ENCODE measurements around the gene PLD3.

PLD3 gene

GRCh38 chr19:40381321-40381720 is 32.8 kb downstream of the PLD3 start:
- DNase-seq, result no peak
- Histone ChIP-seq H3K27me3 (no peaks in the 10 kb centered on the region), H3K9me3 (no peaks in the 10 kb centered on the region), H3K36me3 (peaks cover 11% of the 10 kb centered on the region), H3K4me1 (no peaks in the 10 kb centered on the region), H3K4me3 (ENCODE audit: low read depth, low read length) (no peak overlapping the region)
- TF ChIP-seq, protein P1, sequence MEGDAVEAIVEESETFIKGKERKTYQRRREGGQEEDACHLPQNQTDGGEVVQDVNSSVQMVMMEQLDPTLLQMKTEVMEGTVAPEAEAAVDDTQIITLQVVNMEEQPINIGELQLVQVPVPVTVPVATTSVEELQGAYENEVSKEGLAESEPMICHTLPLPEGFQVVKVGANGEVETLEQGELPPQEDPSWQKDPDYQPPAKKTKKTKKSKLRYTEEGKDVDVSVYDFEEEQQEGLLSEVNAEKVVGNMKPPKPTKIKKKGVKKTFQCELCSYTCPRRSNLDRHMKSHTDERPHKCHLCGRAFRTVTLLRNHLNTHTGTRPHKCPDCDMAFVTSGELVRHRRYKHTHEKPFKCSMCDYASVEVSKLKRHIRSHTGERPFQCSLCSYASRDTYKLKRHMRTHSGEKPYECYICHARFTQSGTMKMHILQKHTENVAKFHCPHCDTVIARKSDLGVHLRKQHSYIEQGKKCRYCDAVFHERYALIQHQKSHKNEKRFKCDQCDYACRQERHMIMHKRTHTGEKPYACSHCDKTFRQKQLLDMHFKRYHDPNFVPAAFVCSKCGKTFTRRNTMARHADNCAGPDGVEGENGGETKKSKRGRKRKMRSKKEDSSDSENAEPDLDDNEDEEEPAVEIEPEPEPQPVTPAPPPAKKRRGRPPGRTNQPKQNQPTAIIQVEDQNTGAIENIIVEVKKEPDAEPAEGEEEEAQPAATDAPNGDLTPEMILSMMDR (IDR thresholded peaks at IDR 0.05; ENCODE audit: low read depth, low read length), result peak; percentile 38

- Histone ChIP-seq H3K4me1 (no peaks in the 10 kb centered on the region), H3K27me3 (no peaks in the 10 kb centered on the region), H3K4me3 (ENCODE audit: low read depth, low read length) (no peak overlapping the region), H3K36me3 (0 out of 2 replicates have a peak, but pooled peaks cover 1% of the 10 kb centered on the region), H3K9me3 (no peaks in the 10 kb centered on the region)
- DNase-seq, result no peak
- TF ChIP-seq, protein P1 (IDR thresholded peaks at IDR 0.05; ENCODE audit: low read depth, low read length), result no peak
These were observed 35.3 kb downstream of the PLD3 start for GRCh38 chr19:40383668-40384248.

GRCh38 chr19:40387155-40387554 is 38.7 kb downstream of the PLD3 start:
- H3K4me1 ChIP-seq, result no peaks in the 10 kb centered on the region
- no peaks in the 10 kb centered on the region for H3K36me3 ChIP-seq
- H3K27me3 ChIP-seq, result no peaks in the 10 kb centered on the region
- no peak for DNase-seq
- H3K9me3 ChIP-seq, result no peaks in the 10 kb centered on the region
- no peak overlapping the region for H3K4me3 ChIP-seq (ENCODE audit: low read depth, low read length)
- TF ChIP-seq, protein P1 (IDR thresholded peaks at IDR 0.05; ENCODE audit: low read depth, low read length), result no peak

GRCh38 chr19:40388481-40388880 is 40.0 kb downstream of the PLD3 start:
- H3K9me3 ChIP-seq, result no peaks in the 10 kb centered on the region
- no peaks in the 10 kb centered on the region for H3K36me3 ChIP-seq
- no peak overlapping the region for H3K4me3 ChIP-seq (ENCODE audit: low read depth, low read length)
- H3K4me1 ChIP-seq, result no peaks in the 10 kb centered on the region
- no peak for DNase-seq
- no peaks in the 10 kb centered on the region for H3K27me3 ChIP-seq
- TF ChIP-seq, protein P1 (IDR thresholded peaks at IDR 0.05; ENCODE audit: low read depth, low read length), result no peak

GRCh38 chr19:40389404-40390083 is 41.0 kb downstream of the PLD3 start:
- no peaks in the 10 kb centered on the region for H3K9me3 ChIP-seq

More at GRCh38 chr19:40389404-40390083, 41.0 kb downstream of the PLD3 start:
- DNase-seq, result no peak
- Histone ChIP-seq H3K4me1 (no peaks in the 10 kb centered on the region), H3K27me3 (no peaks in the 10 kb centered on the region), H3K4me3 (ENCODE audit: low read depth, low read length) (no peak overlapping the region), H3K36me3 (no peaks in the 10 kb centered on the region)
- TF ChIP-seq, protein P1 (IDR thresholded peaks at IDR 0.05; ENCODE audit: low read depth, low read length), result no peak

Data from BE2C (cell line).